DMS53 treated with DMSO at 0.1 percent for 48 hours (cell line): Measurements from ENCODE around the gene VAMP1.
"Not testable (repeated sequence)": the region's sequence is repeated elsewhere in the genome, so short reads cannot be mapped to it uniquely, and the experiment has no call there.

ENCODE experiments used
- DNase-seq: peaks from one replicate; lab custom pipeline; 2025; ENCODE audit not compliant: unreplicated experiment; lab: John Stamatoyannopoulos, UW

VAMP1 gene, protein sequence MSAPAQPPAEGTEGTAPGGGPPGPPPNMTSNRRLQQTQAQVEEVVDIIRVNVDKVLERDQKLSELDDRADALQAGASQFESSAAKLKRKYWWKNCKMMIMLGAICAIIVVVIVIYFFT

DNA sequence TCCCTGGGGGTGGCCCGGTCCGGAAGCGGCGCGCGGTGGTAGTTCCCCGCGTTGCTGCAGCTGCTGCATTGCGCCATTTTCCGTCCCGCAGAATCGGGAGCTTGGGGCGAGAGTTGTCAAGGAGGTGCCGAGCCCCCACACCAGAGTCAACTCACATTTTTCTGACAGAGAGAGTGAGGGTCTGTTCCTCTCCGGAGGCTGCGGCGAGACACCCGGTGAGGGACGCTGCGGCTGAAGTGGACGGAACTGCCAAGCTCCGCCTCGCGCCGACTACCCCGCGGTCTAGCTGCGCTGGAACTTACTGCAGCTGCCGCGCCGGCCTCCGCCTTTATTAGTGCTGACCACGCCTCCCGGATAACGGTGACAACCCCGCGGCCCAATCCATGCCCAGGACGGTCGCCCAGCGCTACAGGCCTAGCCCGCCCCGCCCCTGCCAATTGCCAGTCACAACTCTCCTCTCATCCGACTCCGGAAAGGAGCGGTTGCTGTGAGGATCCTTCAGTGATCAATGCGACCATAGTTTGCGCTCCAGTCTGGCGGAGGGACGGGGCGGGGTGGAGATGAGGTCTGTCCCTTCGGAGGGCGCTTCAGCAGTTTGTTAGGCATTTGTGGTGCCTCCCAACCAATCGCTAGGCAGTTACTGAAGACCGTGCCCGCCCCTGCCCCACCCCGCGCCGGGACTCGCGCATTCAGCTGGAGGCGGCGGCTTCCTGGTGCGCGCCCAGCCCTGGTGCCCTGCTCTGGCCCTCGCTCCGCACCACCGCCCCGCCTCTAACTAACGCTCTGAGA is at the start of gene VAMP1:
TSS of gene VAMP1 (minus strand) at position 303 of the 789 bp plus-strand sequence. CDS start at position 157, 146 bp downstream.
- DNase-seq, result peak; percentile 100

DNA sequence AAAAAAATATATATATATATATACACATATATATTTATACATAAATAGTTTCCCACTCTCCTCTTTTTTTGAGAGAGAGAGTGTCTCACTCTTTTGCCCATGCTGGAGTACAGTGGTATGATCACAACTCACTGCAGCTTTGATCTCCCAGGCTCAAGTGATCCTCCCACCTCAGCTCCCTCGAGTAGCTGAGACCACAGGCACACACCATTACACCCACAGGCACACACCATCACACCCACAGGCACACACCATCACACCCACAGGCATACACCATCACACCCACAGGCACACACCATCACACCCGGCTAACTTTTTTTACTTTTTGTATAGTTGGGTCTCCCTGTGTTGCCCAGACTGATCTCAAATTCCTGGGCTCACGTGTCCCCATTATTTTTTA is 49.7 kb upstream of the VAMP1 start:
- DNase-seq, result no peak

DNA sequence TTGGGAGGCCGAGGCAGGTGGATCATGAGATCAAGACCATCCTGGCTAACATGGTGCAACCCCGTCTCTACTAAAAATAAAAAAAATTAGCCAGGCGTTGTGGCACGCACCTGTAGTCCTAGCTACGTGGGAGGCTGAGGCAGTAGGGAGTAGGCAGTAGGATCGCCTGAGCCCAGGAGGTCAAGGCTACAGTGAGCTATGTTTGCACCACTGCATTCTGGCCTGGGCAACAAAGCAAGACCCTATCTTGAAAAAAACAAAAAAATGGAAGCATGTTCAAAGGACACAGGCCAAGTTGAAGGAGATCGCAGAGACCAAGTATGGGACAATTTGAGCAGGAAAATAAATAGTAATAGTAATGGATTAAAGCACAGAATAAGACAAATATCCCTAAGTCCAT is 37.6 kb upstream of the VAMP1 start:
- DNase-seq, result no peak

DNA sequence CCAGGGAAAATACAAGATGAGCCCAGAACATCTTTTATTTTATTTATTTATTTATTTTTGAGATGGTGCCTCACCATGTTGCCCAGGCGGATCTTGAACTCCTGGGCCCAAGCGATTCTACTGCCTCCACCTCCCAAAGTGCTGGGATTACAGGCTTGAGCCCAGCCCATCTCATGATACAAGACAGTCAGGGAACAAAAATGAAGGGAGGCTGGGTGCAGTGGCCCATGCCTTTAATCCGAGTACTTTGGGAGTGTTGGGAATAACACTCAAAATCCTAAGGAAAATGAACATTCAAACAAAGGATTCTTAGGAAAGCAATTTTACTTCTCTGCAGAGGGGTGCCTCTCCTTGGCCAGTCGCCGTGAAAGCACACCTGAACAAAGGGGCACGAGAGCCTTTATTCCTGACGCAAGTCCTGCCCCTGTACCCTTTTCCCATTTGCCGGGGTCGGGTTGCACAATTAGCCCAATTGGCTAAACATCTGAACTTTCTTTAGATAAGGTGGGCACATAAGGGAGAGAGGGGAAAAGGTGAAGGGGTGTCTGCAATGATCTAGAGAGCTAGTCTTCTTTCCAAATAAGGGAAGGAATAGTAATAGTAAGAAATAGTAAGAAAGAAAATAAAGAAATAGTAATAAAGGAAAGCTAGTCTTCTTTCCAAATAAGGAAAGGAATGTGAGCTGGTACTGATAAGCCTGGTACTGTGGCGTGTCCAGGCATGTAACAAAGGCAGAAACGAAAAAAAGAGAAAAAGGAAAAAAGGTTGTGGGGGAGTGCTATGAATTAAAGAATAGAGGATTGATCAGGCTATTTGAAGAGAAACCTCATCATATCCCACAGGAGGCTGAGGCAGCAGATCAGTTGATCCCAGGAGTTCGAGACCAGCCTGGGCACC is 36.9 kb upstream of the VAMP1 start:
- DNase-seq, result no peak

DNA sequence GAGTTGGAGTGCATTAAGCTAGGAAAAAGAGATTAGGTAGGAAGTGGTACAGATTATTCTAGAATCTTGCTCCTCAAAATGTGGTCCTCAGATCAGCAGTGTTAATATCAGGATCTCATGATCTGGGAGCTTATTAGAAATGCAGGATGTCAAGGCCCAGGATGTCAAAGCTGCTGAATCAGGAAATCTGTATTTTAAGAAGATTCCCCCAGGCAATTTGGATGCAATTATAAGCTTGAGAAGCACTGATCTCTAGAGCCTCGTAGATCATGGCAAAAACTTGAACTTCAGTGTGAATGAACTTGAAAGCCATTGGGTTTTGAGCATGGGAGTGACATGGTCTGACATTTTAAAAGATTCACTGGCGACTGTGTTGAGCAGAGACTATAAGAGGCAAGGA is 30.0 kb upstream of the VAMP1 start:
- DNase-seq, result no peak

DNA sequence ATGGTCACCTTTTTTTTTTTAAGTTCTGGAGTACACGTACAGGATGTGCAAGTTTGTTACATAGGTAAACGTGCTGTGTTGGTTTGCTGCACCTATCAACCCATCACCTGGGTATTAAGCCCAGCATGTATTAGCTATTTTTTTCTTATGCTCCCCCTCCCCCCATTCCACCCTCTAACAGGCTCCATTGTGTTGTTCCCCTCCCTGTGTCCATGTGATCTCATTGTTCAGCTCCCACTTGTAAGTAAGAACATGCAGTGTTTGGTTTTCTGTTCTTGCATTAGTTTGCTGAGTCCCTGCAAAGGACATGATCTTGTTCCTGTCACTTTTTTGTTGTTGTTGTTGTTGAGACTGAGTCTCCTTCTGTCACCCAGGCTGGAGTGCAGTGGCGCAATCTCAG is 26.8 kb upstream of the VAMP1 start:
- DNase-seq, result not testable (repeated sequence)

DNA sequence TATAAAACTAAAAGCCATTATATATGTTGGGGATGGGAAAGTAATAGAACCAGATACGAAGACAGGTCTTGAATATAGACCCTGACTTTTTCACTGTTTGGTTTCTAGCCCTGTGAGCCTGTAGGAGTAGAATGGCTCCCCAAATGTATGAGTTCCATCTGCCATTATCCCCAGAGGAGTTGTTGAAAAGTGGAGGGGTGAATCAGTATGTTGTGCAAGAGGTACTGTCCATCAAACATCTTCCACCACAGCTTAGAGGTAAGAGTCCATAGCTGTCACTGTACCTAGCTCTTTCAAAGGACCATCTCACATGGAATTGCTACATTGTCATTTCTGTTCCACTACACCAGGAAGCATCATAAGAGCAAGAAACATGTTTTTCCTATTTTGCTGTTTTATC is 24.5 kb upstream of the VAMP1 start:
- DNase-seq, result no peak

DNA sequence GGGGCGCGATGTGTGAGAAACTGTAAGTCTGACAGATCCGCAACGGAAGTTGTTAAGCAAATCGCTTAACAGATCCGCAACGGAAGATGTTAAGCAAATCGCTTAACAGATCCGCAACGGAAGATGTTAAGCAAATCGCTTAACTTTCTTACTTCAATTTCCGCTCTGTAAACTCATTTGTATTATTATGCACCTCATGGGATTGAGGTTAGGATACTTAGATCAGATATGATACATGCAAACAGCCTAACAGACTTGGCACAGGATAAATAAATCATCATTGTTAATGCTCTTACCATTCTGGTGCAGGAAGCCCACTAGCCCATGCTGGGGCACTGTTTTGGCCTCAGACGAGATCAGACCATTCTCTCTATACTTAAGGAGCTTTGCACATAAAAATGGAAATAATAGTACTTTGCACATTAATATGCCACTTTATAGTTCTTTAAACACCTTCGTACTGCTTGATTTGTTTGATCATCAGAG is 23.8 kb upstream of the VAMP1 start:
- no peak for DNase-seq

DNA sequence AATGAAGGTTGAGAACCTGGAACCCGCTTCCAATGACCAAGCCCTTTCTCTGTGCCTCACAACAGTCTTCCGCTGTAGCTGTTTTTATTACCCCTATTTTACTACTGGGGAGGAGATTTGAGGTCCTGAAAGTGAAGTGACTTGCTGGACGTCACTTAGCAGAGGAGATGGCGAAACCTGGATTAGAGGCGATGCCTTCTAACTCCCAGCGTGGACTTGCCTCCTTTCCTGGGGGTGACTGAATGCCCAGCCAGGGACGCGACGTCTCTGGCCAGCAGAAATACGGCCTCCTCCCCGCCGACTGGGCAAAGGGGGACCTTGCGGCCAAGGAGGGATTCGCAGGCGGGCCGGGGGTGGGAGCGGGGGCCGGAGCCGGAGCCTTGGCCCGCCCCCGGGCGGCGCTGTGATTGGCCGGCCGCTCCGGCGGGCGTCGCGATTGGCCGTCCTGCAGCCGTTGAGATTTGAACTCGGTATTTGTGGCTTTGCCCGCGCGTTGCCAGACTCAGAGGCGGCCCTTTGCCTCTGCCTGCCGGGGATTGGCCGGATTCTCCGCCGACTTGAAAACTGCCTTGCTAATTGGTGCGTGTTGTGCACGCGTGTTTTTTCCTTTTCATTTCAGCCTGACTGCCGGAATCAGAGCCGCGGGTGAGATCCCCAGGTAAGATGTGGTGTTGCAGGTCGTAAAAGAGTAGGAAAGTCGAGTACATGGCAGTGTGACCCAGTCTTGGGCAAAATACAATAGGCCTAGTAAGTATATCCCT is 23.2 kb upstream of the VAMP1 start, which contains the start of gene NCAPD2:
TSS of gene NCAPD2 (plus strand) at position 606 of the 761 bp plus-strand sequence. CDS start 997 bp downstream, outside the sequence.
- peak; percentile 100 for DNase-seq

DNA sequence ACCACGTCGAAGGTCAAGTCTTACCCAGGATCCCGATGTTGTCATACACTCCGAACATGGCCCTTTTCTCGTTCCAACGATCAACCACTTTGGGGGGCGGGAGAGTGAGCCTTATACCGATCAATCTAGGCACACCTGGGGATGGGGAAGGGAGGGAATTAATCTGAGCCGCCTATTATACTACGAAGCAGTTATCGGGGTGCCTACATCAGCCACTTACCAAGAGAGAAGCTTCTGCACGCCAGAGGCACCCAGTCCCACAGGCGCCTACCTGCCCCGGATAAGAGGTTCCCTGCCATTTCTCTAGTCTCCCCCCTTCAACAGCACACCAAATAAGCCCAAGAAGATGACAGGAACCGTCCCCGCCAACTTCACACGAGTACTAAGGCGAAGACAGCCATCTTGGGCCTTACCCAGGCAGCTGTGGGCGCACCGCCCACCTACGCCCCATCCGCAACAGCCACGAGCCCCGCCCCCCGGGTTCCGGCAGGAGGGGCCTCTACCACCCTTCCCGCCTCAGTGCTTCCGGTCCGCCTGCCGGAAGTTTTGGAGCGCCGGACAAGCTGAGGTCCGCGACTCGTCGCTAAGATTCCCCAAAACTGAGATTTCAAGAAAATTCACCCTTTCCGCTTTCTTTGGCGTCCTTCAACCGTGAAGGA is 22.5 kb upstream of the VAMP1 start, which contains the start of gene MRPL51:
TSS of gene MRPL51 (minus strand) at position 425 of the 659 bp plus-strand sequence. CDS start at position 299, 126 bp downstream.
- peak; percentile 98 for DNase-seq

DNA sequence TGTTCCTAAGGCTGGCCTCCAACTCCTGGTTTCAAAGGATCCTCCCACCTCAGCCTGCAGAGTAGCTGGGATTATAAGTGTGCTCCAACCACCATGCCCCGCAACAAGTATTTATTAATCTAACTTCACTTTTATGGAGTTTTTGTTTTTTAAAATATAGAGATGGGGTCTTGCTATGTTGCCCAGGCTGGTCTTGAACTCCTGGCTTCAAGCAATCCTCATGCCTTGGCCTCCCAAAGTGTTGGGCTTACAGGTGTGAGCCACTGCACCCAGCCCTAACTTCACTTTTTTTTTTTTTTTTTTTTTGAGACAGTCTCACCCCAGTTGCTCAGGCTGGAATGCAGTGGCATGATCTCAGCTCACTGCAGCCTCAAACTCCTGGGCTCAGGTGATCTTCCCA is 20.2 kb upstream of the VAMP1 start:
- DNase-seq, result not testable (repeated sequence)

DNA sequence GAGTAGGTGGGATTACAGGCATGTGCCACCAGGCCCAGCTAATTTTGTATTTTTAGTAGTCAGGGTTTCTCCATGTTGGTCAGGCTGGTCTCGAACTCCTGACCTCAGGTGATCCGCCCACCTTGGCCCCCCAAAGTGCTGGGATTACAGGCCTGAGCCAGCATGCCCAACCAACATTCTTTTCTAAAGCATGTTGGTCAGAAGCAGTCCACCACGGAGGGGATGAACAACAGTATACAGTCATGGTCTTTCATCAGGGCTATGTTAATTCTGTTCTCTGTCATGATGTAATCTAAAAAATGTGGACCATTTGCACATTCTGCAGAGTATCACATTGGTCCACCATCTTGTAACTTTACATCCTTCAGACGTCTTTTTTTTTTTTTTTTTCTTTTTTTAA is 19.0 kb upstream of the VAMP1 start:
- no peak for DNase-seq

DNA sequence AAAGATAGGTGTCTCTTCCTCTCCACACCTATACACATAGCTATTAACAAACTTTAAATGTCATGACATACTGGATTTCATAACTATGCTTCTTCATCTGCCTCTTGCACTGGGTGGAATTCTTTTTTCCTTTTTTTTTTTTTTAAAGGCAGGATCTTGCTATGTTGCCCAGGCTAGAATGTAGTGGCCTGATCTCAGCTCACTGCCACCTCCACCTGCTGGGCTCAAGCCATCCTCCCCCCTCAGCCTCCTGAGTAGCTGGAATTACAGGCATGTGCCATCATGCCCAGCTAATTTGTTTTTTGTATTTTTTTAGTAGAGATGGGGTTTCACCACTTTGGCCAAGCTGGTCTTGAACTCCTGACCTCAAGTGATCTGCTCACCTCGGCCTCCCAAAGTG is 17.8 kb upstream of the VAMP1 start:
- no peak for DNase-seq

DNA sequence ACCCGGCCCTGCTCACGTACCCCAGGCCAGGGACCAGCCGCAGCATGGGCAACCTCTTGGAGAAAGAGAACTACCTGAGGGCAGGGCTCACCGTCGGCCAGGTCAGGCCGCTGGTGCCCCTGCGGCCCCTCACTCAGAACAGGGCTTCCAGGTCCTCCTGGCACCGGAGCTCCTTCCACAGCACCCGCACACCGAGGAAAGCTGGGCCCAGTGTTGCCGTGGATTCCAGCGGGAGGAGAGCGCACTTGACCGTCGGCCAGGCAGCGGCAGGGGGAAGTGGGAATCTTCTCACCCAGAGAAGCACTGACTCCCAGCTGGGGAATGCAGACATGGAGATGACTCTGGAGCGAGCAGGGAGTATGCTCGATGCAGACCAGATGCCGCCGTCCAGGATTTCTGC is 7.9 kb upstream of the VAMP1 start:
- no peak for DNase-seq

DNA sequence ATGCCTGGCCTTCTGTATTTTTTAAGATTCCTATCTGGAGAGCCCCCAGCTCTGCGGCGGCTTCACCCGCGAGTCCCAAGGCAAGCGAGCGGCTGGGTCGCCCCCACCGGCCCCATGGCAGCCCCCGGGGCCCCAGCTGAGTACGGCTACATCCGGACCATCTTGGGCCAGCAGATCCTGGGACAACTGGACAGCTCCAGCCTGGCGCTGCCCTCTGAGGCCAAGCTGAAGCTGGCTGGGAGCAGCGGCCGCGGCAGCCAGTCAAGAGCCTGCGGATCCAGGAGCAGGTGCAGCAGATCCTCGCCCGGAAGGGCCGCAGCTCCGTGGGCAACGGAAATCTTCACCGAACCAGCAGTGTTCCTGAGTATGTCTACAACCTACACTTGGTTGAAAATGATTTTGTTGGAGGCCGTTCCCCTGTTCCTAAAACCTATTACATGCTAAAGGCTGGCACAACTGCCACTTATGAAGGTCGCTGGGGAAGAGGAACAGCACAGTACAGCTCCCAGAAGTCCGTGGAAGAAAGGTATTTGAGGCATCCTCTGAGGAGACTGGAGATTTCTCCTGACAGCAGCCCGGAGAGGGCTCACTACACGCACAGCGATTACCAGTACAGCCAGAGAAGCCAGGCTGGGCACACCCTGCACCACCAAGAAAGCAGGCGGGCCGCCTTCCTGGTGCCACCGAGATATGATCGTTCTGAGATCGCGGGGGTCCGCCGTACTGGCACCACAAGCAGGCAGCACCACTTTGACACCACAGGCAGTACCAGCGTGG is 7.3 kb upstream of the VAMP1 start:
- DNase-seq, result not testable (repeated sequence)

DNA sequence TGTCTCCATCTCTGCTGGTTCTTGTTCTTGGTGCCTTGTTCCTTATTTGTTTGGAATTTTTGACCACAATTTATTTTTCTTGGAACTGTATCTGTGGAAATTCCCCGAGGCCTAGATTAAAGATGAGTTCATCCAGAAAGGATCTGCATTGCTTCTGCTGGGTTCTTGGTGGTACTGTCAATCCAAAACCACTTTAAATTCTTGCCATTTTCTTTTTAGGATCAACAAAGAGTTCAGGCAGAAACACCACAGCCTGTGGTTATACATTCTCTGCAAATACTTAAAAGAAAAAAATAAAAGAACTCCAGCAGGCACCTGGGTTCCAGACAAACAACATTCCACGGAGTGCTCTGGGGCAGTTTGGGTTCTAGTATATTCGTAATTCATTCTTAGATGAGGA is 6.0 kb upstream of the VAMP1 start:
- no peak for DNase-seq

DNA sequence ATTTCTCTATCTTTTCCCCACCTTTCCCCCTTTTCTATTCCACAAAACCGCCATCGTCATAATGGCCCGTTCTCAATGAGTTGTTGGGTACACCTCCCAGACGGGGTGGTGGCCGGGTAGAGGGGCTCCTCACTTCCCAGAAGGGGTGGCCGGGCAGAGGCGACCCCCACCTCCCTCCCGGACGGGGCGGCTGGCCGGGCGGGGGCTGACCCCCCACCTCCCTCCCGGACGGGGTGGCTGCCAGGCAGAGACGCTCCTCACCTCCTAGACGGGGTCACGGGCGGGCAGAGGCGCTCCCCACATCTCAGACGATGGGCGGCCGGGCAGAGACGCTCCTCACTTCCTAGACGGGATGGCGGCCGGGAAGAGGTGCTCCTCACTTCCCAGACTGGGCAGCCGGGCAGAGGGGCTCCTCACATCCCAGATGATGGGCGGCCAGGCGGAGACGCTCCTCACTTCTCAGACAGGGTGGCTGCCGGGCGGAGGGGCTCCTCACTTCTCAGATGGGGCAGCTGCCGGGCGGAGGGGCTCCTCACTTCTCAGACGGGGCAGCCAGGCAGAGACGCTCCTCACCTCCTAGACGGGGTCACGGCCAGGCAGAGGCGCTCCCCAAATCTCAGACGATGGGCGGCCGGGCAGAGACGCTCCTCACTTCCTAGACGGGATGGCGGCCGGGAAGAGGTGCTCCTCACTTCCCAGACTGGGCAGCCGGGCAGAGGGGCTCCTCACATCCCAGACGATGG is 4.9 kb upstream of the VAMP1 start:
- not testable (repeated sequence) for DNase-seq

DNA sequence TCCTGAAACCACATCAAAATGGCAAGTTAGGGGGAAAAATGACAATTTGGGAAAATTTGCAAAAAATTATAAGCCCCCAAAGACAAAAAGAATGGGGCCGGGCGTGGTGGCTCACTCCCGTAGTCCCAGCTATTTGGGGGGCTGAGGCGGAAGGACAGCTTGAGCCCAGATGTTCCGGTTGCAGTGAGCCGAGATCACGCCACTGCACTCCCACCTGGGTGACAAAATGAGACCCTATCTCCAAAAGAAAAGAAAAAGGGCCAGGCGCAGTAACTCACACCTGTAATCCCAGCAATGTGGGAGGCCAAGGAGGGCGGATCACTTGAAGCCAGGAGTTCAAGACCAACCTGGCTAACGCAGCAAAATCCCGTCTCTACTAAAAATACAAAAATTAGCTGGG is 2.0 kb upstream of the VAMP1 start:
- no peak for DNase-seq

DNA sequence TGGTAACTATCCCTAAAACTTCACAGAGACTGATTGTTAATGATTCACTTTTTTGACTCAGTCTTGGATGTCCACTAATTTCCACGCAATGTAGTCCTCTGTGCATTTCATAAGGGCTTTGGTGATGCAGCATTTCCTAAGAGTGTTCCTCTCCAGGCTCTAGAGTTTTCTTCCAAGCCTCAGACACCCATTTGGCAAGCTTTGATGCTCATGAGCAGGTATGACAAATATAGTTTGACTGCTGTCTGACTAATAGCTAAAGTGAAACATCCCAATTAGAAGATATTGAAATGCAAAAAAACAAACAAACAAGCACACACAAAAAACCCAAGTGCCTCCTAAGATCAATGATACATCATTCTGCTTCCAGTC is 1.5 kb upstream of the VAMP1 start:
- DNase-seq, result no peak
